GM19438 (cell line): ENCODE measurements around the gene FOS.
"Not testable (repeated sequence)": the region's sequence is repeated elsewhere in the genome, so short reads cannot be mapped to it uniquely, and the experiment has no call there.

ENCODE experiments used
- ATAC-seq: cut with Tn5 transposase; IDR thresholded peaks from one replicate; pipeline ENCODE4 v1.9.1; 2021; ENCODE audit warnings: low read depth; ENCODE audit not compliant: unreplicated experiment

FOS gene

GRCh38 chr14:75274899-75275569 is 3.6 kb upstream of the FOS start:
- no peak for ATAC-seq

GRCh38 chr14:75275598-75275997 is 3.0 kb upstream of the FOS start:
- no peak for ATAC-seq

GRCh38 chr14:75277008-75277814 is 1.4 kb upstream of the FOS start:
- ATAC-seq = no peak

GRCh38 chr14:75277815-75278421 is 710 bp upstream of the FOS start:
- ATAC-seq = peak; percentile 2

- no peak for ATAC-seq
Observed at GRCh38 chr14:75279153-75279762, 630 bp downstream of the FOS start.

- no peak for ATAC-seq
Observed at GRCh38 chr14:75279763-75280290, 1.2 kb downstream of the FOS start.

- no peak for ATAC-seq
Observed at GRCh38 chr14:75280291-75280830, 1.7 kb downstream of the FOS start.

GRCh38 chr14:75280831-75281653 is 2.4 kb downstream of the FOS start:
- ATAC-seq = no peak

- ATAC-seq = no peak
Observed at GRCh38 chr14:75281654-75282019, 3.0 kb downstream of the FOS start.

- ATAC-seq = no peak
Observed at GRCh38 chr14:75282170-75282554, 3.5 kb downstream of the FOS start.

- ATAC-seq = not testable (repeated sequence)
Observed at GRCh38 chr14:75282555-75283161, 4.0 kb downstream of the FOS start.

- no peak for ATAC-seq
Observed at GRCh38 chr14:75283162-75283832, 4.7 kb downstream of the FOS start.

- ATAC-seq = no peak
Observed at GRCh38 chr14:75283833-75284563, 5.4 kb downstream of the FOS start.

- no peak for ATAC-seq
Observed at GRCh38 chr14:75285331-75285730, 6.7 kb downstream of the FOS start.

- no peak for ATAC-seq
Observed at GRCh38 chr14:75286313-75286712, 7.7 kb downstream of the FOS start.

GRCh38 chr14:75289840-75290388 is 11.3 kb downstream of the FOS start:
- no peak for ATAC-seq

- no peak for ATAC-seq
Observed at GRCh38 chr14:75290851-75291250, 12.2 kb downstream of the FOS start.

GRCh38 chr14:75291331-75291730 is 12.7 kb downstream of the FOS start:
- ATAC-seq = no peak
